ENCODE results near the gene GIGYF1.

The GIGYF1 gene

GRCh38 chr7:100641463-100641859 is 52.6 kb downstream of the GIGYF1 start, which contains the start of gene TFR2:
TSS of gene TFR2 (minus strand) at chr7:100641552. CDS start at chr7:100641509, 43 bp downstream.
- Histone ChIP-seq H3K4me1 (ENCODE audit: control insufficient read depth, insufficient read depth, low read length) (no peaks in the 10 kb centered on the region), H3K27ac (ENCODE audit: low read depth, low read length) (no peak within 1 kb of the TSS), H3K36me3 (ENCODE audit: control insufficient read depth, insufficient read depth, low read length) (no peaks in the 10 kb centered on the region), H3K9me3 (ENCODE audit: control insufficient read depth, insufficient read depth, low read length) (no peaks in the 10 kb centered on the region), H3K4me3 (ENCODE audit: low read depth, low read length) (no peak within 1 kb of the TSS), H3K9ac (ENCODE audit: low read depth, low read length) (no peak within 1 kb of the TSS), H3K27me3 (ENCODE audit: control insufficient read depth, insufficient read depth, low read length) (no peaks in the 10 kb centered on the region)

GRCh38 chr7:100640517-100641440 is 53.3 kb downstream of the GIGYF1 start:
- H3K36me3 ChIP-seq (ENCODE audit: control insufficient read depth, insufficient read depth, low read length): no peaks in the 10 kb centered on the region
- H3K4me1 ChIP-seq (ENCODE audit: control insufficient read depth, insufficient read depth, low read length): no peaks in the 10 kb centered on the region
- H3K9ac ChIP-seq (ENCODE audit: low read depth, low read length): no peak overlapping the region
- H3K27me3 ChIP-seq (ENCODE audit: control insufficient read depth, insufficient read depth, low read length): no peaks in the 10 kb centered on the region
- no peak overlapping the region for H3K4me3 ChIP-seq (ENCODE audit: low read depth, low read length)
- H3K9me3 ChIP-seq (ENCODE audit: control insufficient read depth, insufficient read depth, low read length): no peaks in the 10 kb centered on the region
- no peak overlapping the region for H3K27ac ChIP-seq (ENCODE audit: low read depth, low read length)

GRCh38 chr7:100639995-100640516 is 54.0 kb downstream of the GIGYF1 start:
- Histone ChIP-seq H3K27ac (ENCODE audit: low read depth, low read length) (no peak overlapping the region), H3K27me3 (ENCODE audit: control insufficient read depth, insufficient read depth, low read length) (no peaks in the 10 kb centered on the region), H3K9ac (ENCODE audit: low read depth, low read length) (no peak overlapping the region)

GRCh38 chr7:100632951-100633717 is 60.9 kb downstream of the GIGYF1 start:
- Histone ChIP-seq H3K36me3 (ENCODE audit: control insufficient read depth, insufficient read depth, low read length) (no peaks in the 10 kb centered on the region), H3K4me1 (ENCODE audit: control insufficient read depth, insufficient read depth, low read length) (no peaks in the 10 kb centered on the region), H3K4me3 (ENCODE audit: low read depth, low read length) (peak overlapping the region; percentile 73), H3K27me3 (ENCODE audit: control insufficient read depth, insufficient read depth, low read length) (peaks cover 15% of the 10 kb centered on the region), H3K9ac (ENCODE audit: low read depth, low read length) (0 out of 2 replicates have a peak overlapping the region, but pooled peaks have one; percentile 33), H3K27ac (ENCODE audit: low read depth, low read length) (no peak overlapping the region), H3K9me3 (ENCODE audit: control insufficient read depth, insufficient read depth, low read length) (no peaks in the 10 kb centered on the region)

More at GRCh38 chr7:100639995-100640516, 54.0 kb downstream of the GIGYF1 start:
- no peak overlapping the region for H3K4me3 ChIP-seq (ENCODE audit: low read depth, low read length)
- H3K4me1 ChIP-seq (ENCODE audit: control insufficient read depth, insufficient read depth, low read length): no peaks in the 10 kb centered on the region
- no peaks in the 10 kb centered on the region for H3K9me3 ChIP-seq (ENCODE audit: control insufficient read depth, insufficient read depth, low read length)
- H3K36me3 ChIP-seq (ENCODE audit: control insufficient read depth, insufficient read depth, low read length): no peaks in the 10 kb centered on the region

GRCh38 chr7:100630066-100630465 is 64.0 kb downstream of the GIGYF1 start:
- peaks cover 3% of the 10 kb centered on the region; the same call in 1 of the 2 replicates for H3K4me1 ChIP-seq (ENCODE audit: control insufficient read depth, insufficient read depth, low read length)

More at GRCh38 chr7:100630066-100630465, 64.0 kb downstream of the GIGYF1 start:
- Histone ChIP-seq H3K27me3 (ENCODE audit: control insufficient read depth, insufficient read depth, low read length) (peaks cover 20% of the 10 kb centered on the region), H3K4me3 (ENCODE audit: low read depth, low read length) (no peak overlapping the region), H3K9ac (ENCODE audit: low read depth, low read length) (no peak overlapping the region), H3K36me3 (ENCODE audit: control insufficient read depth, insufficient read depth, low read length) (no peaks in the 10 kb centered on the region), H3K27ac (ENCODE audit: low read depth, low read length) (no peak overlapping the region), H3K9me3 (ENCODE audit: control insufficient read depth, insufficient read depth, low read length) (no peaks in the 10 kb centered on the region)

All from HUES48 (cell line).